ENCODE data around the gene EXT2. TPM values are rescaled to one million over a fixed set of nuclear protein-coding genes. Genes with fewer than 3 reads are reported as not detected.
A peak's percentile ranks its signal among the peaks of the same experiment; 100 is the strongest.

Gene EXT2
- total RNA-seq, 1 experiment from 2014 or later, result 39.1 TPM

- TF ChIP-seq FOXJ3 (CRISPR knock-in tag; IDR thresholded peaks at IDR 0.05; ENCODE audit: borderline replicate concordance), result no peak
Observed at GRCh38 chr11:44104481-44105294, 9.2 kb downstream of the EXT2 start (continued).

GRCh38 chr11:44108260-44108659 lies 12.8 kb downstream of the EXT2 start:
- CTCF ChIA-PET, result no interaction called here
- Mint-ChIP-seq H3K4me1 (peaks cover 7% of the 10 kb centered on the region), H3K4me3 (no peak overlapping the region), H3K27me3 (ENCODE audit: low read depth) (no peaks in the 10 kb centered on the region), H3K27ac (no peak overlapping the region), H3K9me3 (no peaks in the 10 kb centered on the region), H3K36me3 (peaks cover 4% of the 10 kb centered on the region; the same call in 1 of the 2 replicates)
- TF ChIP-seq E2F4 (CRISPR knock-in tag; IDR thresholded peaks at IDR 0.05; ENCODE audit: borderline replicate concordance, low read depth) (no peak), HMGXB4 (CRISPR knock-in tag; IDR thresholded peaks at IDR 0.05) (no peak), MXD4 (CRISPR knock-in tag; IDR thresholded peaks at IDR 0.05; ENCODE audit: borderline replicate concordance) (no peak), JAZF1 (CRISPR knock-in tag; IDR thresholded peaks at IDR 0.05) (no peak), ZNF263 (CRISPR knock-in tag; IDR thresholded peaks at IDR 0.05; ENCODE audit: low read depth) (no peak), FOXJ3 (CRISPR knock-in tag; IDR thresholded peaks at IDR 0.05; ENCODE audit: borderline replicate concordance) (no peak), AR (CRISPR knock-in tag; IDR thresholded peaks at IDR 0.05) (no peak), SMAD4 (CRISPR knock-in tag; IDR thresholded peaks at IDR 0.05) (no peak), NFATC4 (CRISPR knock-in tag; IDR thresholded peaks at IDR 0.05) (no peak)
- DNase-seq (ENCODE audit: low spot score) (no peak), ATAC-seq (no peak)
- POLR2A ChIA-PET, result no interaction called here

GRCh38 chr11:44110231-44110679 lies 14.8 kb downstream of the EXT2 start:
- H3K36me3 Mint-ChIP-seq, result peaks cover 9% of the 10 kb centered on the region
- no peak for TF ChIP-seq ZNF671 (CRISPR knock-in tag; IDR thresholded peaks at IDR 0.05)
- no peak for TF ChIP-seq AFF4 (CRISPR knock-in tag; IDR thresholded peaks at IDR 0.05; ENCODE audit: borderline replicate concordance)
- TF ChIP-seq HMGA2 (CRISPR knock-in tag; IDR thresholded peaks at IDR 0.05), result no peak
- peak; percentile 61; the same call in 1 of the 2 replicates for TF ChIP-seq CTCF (IDR thresholded peaks at IDR 0.05)
- no peak for TF ChIP-seq CREM (CRISPR knock-in tag; IDR thresholded peaks at IDR 0.05)
- POLR2A ChIA-PET, result no interaction called here
- H3K4me3 Mint-ChIP-seq, result no peak overlapping the region
- DNase-seq (ENCODE audit: low spot score) (peak; percentile 64), ATAC-seq (peak; percentile 87)
- no peak overlapping the region for H3K27ac Mint-ChIP-seq
- peaks cover 9% of the 10 kb centered on the region for H3K4me1 Mint-ChIP-seq
- CTCF ChIA-PET, result interaction anchor here (0.7 to 1.6 kb wide), 13 partner anchors 10 to 507 kb away, joined by 3 to 15 read pairs (median 4); partner anchors contain the start of gene EXT2
- no peaks in the 10 kb centered on the region for H3K27me3 Mint-ChIP-seq (ENCODE audit: low read depth)
- H3K9me3 Mint-ChIP-seq, result no peaks in the 10 kb centered on the region

All from WTC11 (cell line).